ENCODE results near the gene NEO1.

DNA sequence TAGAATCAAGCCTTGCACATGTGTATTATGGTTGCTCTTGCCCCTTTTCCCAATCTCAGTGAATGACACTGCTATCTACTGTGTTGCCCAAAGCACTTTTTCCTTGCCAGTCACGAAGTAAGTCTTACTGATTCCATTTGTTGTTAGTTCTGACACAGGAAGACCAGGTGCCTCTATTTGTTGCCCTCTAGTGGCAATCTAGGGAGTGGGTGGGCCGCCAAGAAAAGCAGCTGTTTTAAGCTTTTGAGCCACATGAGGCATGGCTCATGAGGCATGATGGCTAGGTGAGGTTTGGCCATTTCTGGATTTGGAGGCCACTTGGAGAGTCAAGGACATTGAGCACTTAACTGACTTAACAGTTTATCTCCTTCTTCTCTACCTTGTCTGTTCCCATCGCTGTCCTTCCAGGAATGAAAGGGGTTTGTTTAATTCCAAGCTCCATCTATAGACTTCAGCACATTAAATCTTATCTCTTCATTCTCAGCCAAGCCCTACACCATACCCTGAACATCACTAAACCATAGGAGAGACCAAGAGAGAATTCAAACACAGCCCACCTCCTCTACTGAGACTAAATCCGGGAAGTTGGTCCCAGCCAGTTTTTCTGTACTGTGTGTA lies 213.4 kb downstream of the NEO1 start:
- TF ChIP-seq EZH2phosphoT487 (IDR thresholded peaks at IDR 0.05; ENCODE audit: insufficient read depth, low read depth) = no peak
- TF ChIP-seq EZH2 (IDR thresholded peaks at IDR 0.05; ENCODE audit: insufficient read depth, poor library complexity, severe bottlenecking) = no peak
